EH (cell line): ENCODE measurements around the gene VCL.
"Not testable (repeated sequence)": the region's sequence is repeated elsewhere in the genome, so short reads cannot be mapped to it uniquely, and the experiment has no call there.

Experiments used
- DNase-seq: peaks from one replicate; pipeline ENCODE4 v3.0.0-alpha.2; 2015; ENCODE audit warnings: low read depth

VCL gene

DNA sequence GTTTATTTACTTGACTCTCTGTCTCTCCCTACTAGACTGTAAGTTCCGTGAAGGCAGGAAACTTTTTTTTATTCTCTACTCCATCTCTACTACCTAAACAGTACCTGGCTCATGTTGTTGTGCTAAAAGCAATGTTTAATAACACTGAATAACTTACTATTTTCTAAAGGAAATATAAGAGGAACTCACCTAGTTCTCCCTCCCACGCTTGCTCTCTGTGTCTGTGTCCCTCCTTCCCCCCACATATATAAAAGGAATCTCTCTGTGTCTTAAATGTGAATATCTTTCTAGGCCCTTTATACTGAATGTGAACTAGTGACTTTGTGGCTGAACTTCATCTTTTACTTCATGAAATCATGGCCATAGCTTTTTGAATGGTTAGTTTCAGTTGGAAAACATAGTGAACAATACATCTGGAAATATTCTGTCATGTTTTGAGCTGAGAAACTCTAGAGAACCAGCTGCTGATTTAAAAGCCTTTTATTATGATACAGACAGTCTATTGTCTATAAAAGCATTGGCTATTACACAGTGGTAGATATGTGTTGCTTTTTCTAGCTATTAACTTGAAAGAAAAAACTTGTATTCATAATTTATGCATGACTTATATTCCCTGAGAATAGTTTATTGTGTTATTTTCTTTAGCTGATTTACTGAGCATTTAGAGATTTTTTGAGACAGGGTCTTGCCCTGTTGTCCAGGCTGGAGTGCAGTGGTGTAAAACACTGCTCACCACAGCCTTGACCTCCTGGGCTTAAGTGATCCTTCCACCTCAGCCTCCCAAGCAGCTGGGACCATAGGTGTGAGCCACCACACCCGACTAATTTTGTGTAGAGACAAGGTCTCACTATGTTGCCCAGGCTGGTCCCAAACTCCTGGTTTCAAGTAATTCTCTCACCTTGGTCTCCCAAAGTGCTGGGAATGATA, 42.5 kb downstream of the VCL start:
- no peak for DNase-seq

DNA sequence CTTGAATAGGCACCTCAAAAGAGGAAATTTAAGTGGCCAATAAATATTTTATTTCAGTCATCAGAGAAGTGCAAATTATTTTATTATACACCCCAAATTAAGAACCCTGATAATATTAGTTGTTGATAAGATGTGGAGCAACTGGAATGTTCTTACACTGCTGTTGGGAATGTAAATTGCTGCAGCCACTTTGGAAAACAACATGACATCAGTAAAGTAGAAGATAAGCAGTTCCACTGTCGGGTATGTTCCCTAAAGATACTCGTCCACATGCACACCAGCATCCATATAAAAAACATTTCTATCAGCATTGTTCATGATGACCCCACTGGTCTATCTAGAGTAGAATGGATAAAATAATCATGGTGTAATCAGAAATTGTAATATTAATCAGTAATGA, 46.5 kb downstream of the VCL start:
- DNase-seq, result no peak

DNA sequence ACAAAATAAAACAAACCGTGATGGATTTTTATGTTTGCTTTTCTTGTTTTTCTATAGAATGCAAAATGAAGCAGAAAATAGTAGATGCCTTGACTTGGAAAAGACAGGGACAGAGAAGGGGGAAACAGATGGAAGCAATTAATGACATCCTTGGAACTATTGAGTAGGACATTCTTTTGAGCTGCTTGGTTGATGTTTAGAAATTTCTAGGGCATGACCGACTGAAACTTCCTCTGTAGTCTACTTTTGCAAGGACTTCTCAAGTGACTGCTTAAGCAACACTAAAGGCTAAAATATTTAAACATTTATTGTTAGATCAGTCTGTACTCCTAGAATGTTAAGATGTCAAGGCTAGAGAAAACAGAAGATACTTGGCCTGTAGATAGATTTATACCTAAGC, 49.4 kb downstream of the VCL start:
- DNase-seq, result peak; percentile 96

DNA sequence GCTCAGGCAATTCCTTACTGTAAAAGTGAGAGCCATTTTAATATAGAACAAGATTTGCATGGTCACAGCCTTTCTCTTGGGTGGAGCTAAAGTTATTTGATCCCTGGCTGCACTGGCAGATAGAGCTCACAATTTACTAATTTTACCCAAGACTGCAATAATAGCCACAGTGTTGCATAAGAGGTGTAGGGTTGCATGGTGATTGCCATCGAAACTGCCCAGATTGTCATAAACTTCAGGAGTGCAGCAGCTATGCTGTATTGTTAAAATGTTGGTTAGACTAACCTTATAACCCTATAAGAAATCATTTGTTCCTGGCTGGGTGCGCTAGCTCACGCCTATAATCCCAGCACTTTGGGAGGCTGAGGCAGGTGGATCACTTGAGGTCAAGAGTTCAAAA, 50.0 kb downstream of the VCL start:
- peak; percentile 76 for DNase-seq

DNA sequence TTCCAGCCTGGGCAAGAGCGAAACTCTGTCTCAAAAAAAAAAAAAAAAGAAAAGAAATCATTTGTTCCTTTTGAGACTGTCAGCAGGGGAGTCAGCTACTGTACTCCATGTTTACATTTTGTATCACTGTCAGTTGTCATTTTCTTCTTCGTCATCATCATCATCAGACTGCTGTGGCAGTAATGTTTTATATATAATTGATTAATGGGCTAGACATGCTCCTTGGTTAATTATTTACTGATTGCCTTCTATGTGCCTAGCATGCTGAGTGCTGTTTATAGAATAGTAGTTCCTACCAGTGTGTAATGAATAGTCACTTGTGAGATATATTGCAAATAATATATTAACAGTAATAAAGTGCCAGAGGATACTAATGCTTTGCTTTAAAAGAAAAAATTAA, 50.5 kb downstream of the VCL start:
- DNase-seq, result no peak

DNA sequence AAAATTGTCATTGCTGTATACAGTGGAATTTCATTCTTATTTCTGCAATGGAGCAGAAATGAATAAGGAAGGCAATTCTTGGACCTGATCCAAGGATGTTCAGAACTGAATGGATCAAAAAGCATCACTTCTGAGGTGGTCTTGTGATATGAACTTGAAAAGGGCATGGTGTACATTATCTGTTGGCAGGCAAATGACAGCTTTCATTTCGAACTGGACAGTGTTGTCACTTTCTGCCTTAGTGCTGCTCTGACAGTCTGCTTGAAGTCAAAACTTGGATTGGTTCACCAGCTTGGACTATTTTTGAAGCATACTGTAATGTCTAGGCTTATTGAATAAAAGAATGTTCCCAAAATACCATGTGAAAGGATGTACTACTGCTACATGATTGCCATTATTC, 52.0 kb downstream of the VCL start:
- DNase-seq, result peak; percentile 44

DNA sequence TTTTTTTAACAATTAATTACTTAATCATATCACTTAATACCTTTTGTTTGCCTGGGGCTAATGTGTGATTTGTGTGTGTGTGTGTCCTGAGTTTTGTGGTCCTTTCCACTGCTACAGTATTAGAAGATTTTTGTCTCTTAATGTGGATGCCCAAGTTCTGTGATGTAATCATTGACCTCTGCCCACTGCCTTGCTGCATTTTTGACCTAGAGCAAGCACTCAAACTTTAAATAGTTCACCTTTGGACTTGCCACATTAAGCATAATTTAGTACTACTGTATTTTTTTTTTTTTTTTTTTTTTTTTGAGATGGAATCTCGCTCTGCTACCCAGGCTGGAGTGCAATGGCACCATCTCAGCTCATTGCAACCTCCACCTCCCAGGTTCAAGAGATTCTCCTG, 52.7 kb downstream of the VCL start:
- no peak for DNase-seq

DNA sequence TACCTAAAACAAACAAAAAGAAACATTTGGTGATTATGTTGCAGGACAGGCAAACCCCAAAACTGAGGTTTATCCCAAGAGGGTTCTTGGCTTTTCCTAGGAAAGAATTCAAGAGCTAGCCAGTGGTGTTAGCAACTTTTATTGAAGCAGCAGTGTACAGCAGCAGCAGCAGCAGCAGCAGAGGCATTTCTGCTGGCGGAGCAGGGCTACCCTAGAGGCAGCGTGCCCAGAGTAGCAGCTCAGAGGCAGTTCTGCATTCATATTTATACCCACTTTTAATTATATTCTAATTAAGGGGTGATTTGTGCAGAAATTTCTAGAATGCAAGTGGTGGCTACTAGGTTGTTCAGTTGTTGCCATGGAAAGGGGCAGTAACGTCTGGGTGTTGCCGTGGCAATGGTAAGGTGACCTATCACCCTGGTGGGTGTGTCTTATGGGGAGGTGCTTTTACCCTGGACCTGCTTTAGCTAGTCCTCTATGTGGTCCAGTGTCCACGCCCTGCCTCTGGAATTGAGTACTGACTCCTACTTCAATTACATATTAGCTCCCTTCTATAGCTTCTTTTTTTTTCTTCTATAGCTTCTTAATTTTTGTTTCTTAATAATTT, 53.9 kb downstream of the VCL start:
- peak; percentile 32 for DNase-seq

DNA sequence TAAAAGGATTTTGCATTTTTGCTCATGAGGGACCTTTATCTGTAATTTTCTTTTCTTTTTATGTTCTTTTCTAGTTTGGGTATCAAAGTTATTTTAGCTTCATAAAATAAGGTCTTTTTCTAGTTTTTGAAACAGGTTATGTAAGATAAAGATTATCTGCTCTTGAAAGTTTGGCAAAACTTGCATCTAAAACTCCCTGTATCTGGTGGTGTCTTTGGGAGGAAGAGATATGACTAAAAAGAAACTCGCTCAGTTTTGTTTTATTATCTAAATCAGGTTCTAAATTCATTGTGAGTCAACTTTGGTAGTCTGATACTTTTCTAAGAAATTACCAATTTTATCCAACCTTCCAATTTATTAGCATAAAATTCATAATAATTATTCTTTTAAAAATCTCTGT, 55.1 kb downstream of the VCL start:
- no peak for DNase-seq

DNA sequence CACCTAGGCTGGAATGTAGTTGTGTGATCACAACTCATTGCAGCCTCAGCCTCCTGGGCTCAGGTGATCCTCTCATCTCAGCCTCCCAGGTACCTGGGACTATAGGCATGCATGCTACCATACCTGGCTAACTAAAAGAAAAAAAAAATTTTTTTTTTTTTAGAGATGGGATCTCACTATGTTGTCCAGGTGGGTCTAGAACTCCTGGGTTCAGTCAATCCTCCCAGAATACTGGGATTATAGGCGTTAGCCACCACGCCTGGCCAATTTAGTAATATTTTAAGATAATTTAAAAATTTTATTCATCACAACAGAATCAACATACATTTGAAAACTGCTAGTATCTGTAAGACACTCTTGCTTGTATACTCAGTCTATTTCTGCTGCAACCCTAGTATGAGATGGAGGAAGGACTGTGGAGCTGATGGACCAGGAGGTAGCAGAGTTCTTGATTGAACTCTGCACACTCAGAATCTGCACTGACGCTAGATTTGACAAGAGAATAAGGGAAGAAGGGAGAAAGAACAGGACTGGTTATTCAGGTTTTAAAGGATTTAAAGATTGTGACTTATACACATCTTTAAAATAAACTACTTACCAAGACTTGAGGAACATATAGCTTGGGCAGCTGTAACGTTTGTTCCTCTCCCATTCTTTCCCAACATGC, 57.6 kb downstream of the VCL start:
- DNase-seq, result no peak

DNA sequence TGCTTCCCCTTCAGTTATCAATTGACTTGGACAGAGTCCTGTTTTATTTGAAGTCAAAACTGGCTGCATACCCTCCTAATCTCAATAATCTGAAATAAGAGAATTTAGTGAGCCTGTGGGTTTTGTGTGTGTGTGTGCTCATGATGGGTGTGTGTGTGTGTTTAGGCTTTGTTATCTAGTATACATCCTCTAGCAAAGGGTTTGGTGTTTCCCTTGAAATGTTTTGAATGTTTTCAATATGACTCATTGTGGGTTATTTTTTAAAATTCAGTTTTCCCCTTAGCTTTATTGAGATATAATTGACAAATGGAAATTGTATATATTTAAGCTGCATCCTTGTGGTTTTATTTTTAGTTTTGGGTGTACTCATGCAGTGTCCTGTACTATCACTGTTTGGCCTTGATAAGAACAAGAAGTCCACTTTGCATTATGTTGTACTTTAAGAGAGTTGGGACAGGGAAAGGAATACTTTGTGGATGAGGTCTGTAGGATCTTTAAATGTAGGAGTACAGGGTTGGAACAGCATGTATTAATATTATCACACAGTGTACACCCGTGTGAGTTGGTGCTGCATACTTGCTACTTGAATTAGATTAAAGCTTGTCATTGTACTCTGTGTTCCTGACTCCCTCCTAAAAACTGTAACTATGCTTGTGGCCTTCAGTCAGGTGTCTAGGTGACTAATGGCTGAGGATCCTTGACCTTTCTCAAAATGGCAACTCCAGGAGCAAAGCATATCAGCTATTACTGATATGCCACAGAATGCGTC, 58.3 kb downstream of the VCL start:
- peak; percentile 77 for DNase-seq

DNA sequence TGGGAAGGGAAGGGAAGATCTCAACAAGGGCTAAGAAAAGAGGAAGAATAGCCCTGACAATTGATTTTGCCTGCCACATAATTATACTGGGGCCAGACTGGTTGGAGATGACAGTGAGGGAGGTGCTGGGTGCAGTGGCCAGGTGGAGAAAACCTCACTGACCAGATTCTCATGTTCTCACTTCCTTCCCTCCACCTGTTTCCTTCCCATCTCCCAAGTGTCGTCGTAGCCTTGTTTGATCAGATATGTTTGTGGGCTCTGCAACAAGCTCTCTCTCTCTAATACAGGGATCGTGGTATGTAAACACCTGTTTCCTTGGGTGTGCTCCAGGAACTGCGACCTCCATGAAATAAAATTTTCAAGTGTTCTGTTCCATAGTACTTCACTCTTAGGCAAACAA, 60.2 kb downstream of the VCL start:
- no peak for DNase-seq

DNA sequence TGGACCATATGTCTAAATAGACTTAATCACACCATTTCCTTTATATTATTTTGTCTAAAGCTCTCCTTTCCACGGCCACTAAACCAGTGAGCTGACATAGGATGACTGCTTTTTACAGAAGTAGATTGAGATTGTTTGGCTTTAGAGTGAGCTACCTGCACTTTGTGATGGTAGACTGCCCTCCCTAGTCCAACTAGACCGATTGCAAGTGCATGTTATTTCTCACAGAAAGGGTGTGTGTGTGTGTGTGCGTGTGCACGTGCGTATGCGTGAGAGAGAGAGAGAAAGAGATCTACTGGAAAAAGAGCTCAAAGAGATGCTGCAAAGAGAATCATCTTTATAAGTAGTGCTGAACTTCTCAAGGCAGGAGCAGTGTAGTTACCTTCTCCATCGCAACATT, 60.7 kb downstream of the VCL start:
- DNase-seq, result no peak

DNA sequence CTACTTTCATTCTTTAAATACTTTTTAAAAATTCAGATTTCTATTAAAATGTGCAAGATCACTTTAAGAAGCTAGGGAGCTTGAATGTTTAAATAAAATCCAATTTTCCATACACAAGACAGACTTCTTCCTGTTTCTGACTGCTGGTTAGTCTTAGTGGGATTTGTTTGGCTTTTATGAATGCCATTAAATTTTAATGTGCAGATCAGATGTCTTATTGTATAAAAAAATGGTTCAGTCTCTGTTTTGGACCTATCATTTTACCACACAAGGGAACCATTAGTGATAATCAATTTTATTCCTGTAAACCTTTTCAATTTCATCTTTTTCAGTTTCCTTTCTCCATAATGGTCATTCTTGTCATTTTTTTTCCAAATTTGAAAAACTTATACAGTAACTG, 63.2 kb downstream of the VCL start:
- no peak for DNase-seq

DNA sequence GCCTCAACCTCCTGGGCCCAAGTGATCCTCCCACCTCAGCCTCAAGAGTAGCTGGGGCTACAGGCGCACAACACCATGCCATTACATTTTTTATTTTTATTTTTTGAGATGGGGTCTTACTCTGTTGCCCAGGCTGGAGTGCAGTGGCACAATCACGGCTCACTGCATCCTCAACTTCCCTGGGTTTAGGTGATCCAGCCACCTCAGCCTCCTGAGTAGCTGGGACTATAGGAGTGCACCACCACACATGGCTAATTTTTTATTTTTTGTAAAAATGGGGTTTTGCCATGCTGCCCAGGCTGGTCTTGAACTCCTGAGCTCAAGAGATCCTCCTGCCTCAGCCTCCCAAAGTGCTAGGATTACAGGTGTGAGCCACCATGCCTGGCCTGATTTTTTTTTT, 64.1 kb downstream of the VCL start:
- not testable (repeated sequence) for DNase-seq

DNA sequence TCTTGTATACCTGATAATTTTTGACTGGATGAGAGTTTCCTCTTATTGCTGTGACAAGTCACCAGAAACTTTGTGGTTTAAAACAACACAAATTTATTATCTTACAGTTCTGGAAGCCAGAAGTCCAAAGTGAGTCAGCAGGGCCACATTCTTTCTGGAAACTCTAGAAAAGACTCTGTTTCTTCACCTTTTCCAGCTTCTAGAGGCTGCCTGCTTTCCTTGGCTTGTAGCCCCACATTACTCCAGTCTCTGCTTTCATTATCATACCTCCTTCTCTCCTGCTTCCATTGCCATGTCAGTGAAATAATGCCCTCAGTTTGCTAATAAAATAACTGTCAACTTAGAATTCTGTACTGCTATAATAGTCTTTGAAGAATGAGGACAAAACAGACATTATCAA, 65.3 kb downstream of the VCL start:
- peak; percentile 70 for DNase-seq

DNA sequence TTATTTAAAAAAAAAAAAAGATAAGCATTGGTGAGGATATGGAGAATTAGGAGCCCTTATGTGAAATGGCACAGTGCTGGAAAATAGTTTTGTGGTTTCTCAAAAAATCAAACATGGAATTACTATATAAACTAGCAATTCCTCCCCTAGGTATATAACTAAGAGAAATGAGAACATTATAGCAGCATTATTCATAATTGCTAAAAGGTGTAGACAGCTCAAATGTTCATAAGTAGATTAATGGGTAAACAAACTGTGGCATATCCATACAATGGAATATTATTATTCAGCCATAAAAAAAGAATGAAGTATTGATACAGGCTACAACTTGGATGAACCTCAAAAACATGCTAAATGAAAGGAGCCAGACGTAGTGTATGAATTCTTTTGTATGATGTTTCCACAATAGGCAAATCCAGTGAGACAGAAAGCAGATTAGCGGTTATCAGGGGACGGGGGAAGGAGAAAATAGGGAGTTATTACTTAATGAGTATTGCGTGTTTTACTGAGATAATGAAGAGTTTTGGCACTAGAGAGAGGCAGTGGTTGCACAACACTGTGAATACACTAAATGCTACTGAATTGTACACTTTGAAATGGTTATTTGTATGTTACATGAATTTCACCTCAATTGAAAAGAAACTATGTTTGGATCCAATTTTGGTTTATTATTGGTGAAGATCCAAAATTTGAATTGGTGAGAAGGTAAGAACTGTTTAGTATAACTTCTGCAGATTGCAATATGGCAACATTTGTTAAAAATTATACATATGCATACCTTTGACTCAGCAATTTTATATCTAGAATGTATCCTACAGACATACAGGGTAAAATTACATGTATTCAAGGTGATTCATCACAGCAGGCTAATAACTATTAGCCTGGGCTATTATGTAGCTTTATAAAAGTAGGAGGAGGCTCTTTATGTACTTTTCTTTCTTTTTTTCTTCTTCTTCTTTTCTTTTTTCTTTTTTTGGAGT, 69.7 kb downstream of the VCL start:
- DNase-seq, result no peak

DNA sequence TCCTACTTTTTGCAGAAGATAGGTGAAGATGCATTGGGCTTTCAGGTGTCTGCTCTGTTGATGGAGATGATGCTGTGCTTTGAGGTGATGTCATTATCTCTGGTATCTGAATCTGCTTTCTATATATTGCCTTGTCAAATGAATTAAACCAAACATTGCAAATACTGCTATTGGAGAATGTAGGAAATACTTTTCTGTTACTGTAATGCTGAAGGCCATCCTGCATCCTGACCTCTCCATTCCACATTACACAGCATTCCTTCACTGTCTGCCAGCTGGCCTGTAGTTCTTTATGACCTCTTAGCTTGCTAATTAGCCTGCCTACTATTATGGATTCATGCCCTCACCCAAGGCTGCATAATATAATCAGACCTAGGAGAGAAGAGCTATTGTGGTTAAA, 73.2 kb downstream of the VCL start:
- DNase-seq, result peak; percentile 96

DNA sequence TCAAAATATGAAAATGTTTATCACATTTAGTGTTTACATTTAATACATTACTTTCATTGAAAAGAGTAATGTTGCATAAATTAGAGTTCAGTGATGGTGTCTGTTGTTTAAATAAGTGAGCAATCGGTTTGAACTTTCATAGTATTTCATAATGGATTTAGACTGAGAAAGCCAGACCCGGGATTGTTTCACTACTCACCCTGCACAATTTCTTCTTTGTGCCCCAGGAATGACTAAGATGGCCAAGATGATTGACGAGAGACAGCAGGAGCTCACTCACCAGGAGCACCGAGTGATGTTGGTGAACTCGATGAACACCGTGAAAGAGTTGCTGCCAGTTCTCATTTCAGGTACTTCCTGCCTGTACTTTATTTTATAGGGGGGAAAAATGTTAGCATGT, 74.6 kb downstream of the VCL start:
- no peak for DNase-seq

DNA sequence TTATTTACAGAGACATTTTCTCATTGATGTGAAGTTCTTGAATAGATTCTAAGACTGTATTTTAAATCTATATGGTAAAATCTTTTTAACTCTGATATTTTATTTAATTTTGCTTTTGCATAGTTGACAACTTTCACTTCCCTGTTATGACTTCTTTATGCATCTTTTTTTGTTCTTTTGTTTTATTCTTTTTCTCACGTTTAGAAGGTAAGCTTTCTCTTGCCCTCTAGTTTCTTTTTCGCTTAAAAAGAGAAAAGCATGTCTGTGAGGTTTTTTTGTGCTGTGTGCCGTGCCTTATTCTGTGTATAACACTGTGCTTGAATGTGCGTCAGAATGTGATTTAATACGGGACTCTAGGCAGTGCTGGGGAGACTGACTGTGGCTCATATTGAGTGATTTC, 78.0 kb downstream of the VCL start:
- DNase-seq, result no peak

DNA sequence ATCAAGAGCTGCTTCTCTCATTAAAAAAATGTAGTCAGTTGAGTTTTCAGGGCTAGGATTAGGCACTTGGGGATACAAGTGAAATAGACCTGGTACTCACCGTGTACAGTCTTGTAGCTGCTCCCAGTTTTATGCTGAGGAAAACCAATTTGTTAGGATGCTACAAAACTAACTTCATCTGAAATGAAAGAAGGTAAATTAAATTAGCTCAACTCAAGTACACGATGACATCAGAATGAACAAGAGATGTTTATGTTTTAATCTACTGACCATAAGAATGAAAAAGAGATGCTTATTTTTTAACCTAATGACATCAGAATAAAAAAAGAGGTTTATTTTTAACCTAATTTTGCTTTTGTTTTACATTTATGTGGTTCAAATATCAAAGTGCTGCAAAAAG, 79.0 kb downstream of the VCL start:
- no peak for DNase-seq
